Osteoblast (primary cell): ENCODE measurements around the gene GCSAM. TPM values are rescaled to one million over a fixed set of nuclear protein-coding genes. Genes with fewer than 3 reads are reported as not detected.

Experiments
- small RNA-seq: library from RNA; depleted of rRNA; stranded (forward); fragments of <200 nt; gene quantifications from one replicate; pipeline ENCODE3, GENCODE V24; 2012
- total RNA-seq: library from RNA; depleted of rRNA; stranded (reverse); fragments of >200 nt; gene quantifications from 2 replicates; pipeline ENCODE4 v1.2.3, GENCODE V29; 2012

GCSAM gene
- total RNA-seq, 1 donor: 0.36 TPM

Small RNA genes within 50 kb of the gene (small RNA-seq; reads per million reads assigned to genes)
- not detected for gene MIR567

Other genes with a start within 250 kb of the GCSAM start
- gene ABHD10, start 154.2 kb downstream of the GCSAM start, total RNA-seq: 22.8 and 23.6 TPM in 2 replicates
- gene TAGLN3, start 134.3 kb downstream of the GCSAM start, total RNA-seq: not detected in 2 replicates
- not detected in 2 replicates for gene TMPRSS7, start 98.5 kb downstream of the GCSAM start, total RNA-seq
- 3.5 and 4.0 TPM in 2 replicates for gene C3orf52, start 46.9 kb downstream of the GCSAM start, total RNA-seq
- gene SLC9C1, start 161.0 kb upstream of the GCSAM start, total RNA-seq: not detected in 2 replicates
- 1.5 and 3.3 TPM in 2 replicates for gene CD200, start 199.9 kb upstream of the GCSAM start, total RNA-seq